HG03139 (cell line): ENCODE measurements around the gene OR6C3.
"Not testable (repeated sequence)": the region's sequence is repeated elsewhere in the genome, so short reads cannot be mapped to it uniquely, and the experiment has no call there.

Source experiments
- ATAC-seq: cut with Tn5 transposase; IDR thresholded peaks from one replicate; pipeline ENCODE4 v1.9.1; 2021; ENCODE audit not compliant: unreplicated experiment

The OR6C3 gene

GRCh38 chr12:55330446-55330845 is at the start of gene OR6C3:
Gene OR6C3, plus strand, starts transcription at chr12:55330746. Its CDS starts 955 bp downstream, at chr12:55331701.
- no peak for ATAC-seq

DNA sequence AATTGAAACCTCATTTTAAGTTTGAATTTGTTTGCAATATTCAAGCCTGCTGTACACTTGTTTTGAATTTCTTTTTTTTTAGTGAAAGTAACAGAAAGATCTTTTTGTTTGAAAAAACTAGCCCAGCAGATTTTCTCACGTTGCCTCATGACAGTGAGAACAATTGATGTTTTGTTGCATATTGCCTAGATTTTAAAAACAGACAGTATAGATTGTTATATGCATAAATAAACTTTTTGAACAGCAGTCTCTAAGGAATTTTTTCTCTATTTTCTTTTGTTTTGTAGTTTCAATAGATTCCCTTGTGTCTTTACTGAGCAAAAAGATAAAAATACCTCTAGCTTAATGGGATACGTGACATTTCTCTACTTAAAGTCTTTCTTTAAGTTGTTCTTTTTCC is 49.6 kb upstream of the OR6C3 start:
- ATAC-seq, result no peak

- ATAC-seq, result no peak
These were observed 40.5 kb upstream of the OR6C3 start for GRCh38 chr12:55289999-55290398.

- ATAC-seq, result no peak
These were observed 34.1 kb upstream of the OR6C3 start, which contains the start of gene OR6C6 for GRCh38 chr12:55296469-55296868. Gene OR6C6, minus strand, starts transcription at chr12:55296569. Its CDS starts 1,337 bp downstream, at chr12:55295232.

GRCh38 chr12:55314043-55314442 is 16.5 kb upstream of the OR6C3 start, which contains the start of gene OR6C1:
Gene OR6C1, plus strand, starts transcription at chr12:55314343. Its CDS starts 6,257 bp downstream, at chr12:55320600.
- no peak for ATAC-seq

DNA sequence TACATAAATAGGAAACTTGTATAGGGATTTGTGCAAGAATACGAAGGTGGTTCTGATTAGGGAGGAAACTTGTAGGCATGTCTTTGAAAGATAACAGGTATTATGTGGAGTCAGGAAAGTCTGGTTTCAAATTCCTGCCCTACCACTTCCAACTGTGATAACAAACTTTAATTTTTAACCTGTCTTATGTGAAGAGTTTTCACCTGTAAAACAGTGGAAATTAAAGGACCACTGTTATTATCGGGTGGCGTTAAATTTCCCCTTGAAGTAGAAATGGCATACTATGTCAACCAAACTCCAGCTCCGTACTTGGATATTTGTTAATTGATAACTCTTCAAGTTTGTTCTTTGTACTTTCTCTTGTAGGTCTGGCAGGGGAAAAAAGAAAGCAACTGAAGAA is 10.3 kb upstream of the OR6C3 start:
- ATAC-seq, result no peak

GRCh38 chr12:55325801-55326200 is 4.7 kb upstream of the OR6C3 start:
- ATAC-seq, result not testable (repeated sequence)

- ATAC-seq, result no peak
These were observed 5.5 kb downstream of the OR6C3 start for GRCh38 chr12:55336002-55336401.

- ATAC-seq, result not testable (repeated sequence)
These were observed 24.8 kb downstream of the OR6C3 start for GRCh38 chr12:55355338-55355737.

DNA sequence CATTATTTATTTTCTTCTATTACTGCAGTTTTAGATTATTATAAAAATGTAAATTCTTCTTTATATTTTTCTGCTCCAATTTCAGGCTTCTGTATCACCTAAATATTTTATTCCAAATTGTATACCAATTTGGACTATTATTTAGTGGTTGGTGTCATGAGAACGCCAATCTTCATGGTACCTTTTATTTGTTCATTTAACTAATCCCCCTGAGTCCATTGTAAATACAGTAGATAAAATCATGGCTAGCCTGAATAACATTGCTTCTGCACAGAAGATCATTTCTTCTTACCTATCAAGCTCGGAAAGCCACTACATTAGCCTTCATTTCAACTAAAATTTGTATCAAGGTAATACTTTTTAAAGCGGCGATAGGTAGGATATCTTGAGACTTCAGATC is 32.1 kb downstream of the OR6C3 start, which contains the start of gene OR6C75:
OR6C75 (plus strand) TSS at position 301 of the 400 bp plus-strand sequence. CDS start 2,136 bp downstream, outside the sequence.
- ATAC-seq, result no peak

GRCh38 chr12:55365086-55365485 is 34.5 kb downstream of the OR6C3 start:
- no peak for ATAC-seq

DNA sequence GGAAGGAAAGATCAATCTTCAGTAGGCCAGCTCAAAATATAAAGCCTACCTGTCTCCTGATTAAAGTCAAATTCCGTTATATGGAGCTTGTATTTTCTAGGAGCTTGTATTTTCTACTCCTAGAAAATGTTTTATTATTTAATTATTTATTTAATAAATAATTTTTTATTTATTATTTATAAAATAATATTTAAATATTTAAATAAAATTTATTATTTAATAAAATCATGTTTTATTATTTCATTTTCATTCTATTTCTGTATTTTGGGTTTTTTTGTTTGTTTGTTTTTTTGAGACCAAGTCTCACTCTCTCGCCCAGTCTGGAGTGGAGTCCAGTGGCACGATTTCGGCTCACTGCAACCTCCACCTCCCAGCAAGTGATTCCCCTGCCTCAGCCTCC is 42.0 kb downstream of the OR6C3 start:
- ATAC-seq, result no peak
